T-helper 1 cell treated with Interleukin-12 subunit alpha and Interleukin-12 subunit beta and Interleukin-4 antibody, amounts not matched to agents 30 ng/mL and 1 ng/mL, for 36 hours (primary cell): Measurements from ENCODE around the gene SSC4D. TPM values are rescaled to one million over a fixed set of nuclear protein-coding genes. Genes with fewer than 3 reads are reported as not detected.
"Not testable (repeated sequence)": the region's sequence is repeated elsewhere in the genome, so short reads cannot be mapped to it uniquely, and the experiment has no call there.

Experiments used
- intact Hi-C: fragments of 100-400 bp; cut with micrococcal nuclease; formaldehyde crosslinking; loops from one replicate; pipeline ENCODE4 v1.15.1; 2024
- total RNA-seq: library from RNA; stranded (reverse); gene quantifications from 2 replicates; pipeline ENCODE4 v1.2.3, GENCODE V29; 2022

SSC4D gene
- total RNA-seq, 1 donor from 2014 or later: 0.17 TPM

- intact Hi-C loops: loop anchor here (1.0 to 10.0 kb wide), 4 partner anchors 27 to 1111 kb away; partner anchors contain the start of gene PTPN12
Measured at GRCh38 chr7:76423666-76424412, 14.3 kb upstream of the SSC4D start.

GRCh38 chr7:76421097-76421496, 11.6 kb upstream of the SSC4D start:
- intact Hi-C loops: loop anchor here (10.0 kb wide), 1 partner anchor 1114 kb away; the partner anchor contains the start of gene PTPN12

- intact Hi-C loops: not testable (repeated sequence)
Measured at GRCh38 chr7:76417654-76418310, 8.3 kb upstream of the SSC4D start.

- intact Hi-C loops: no loop called here
Measured at GRCh38 chr7:76412249-76412648, 2.8 kb upstream of the SSC4D start.

GRCh38 chr7:76411626-76412025, 2.1 kb upstream of the SSC4D start:
- intact Hi-C loops: no loop called here

GRCh38 chr7:76408121-76408560, 1.4 kb downstream of the SSC4D start:
- intact Hi-C loops: no loop called here

GRCh38 chr7:76407718-76408117, 1.8 kb downstream of the SSC4D start:
- intact Hi-C loops: no loop called here

GRCh38 chr7:76405738-76406137, 3.8 kb downstream of the SSC4D start:
- intact Hi-C loops: no loop called here

- intact Hi-C loops: no loop called here
Measured at GRCh38 chr7:76403780-76404494, 5.6 kb downstream of the SSC4D start.

- intact Hi-C loops: not testable (repeated sequence)
Measured at GRCh38 chr7:76403097-76403496, 6.4 kb downstream of the SSC4D start.

- intact Hi-C loops: no loop called here
Measured at GRCh38 chr7:76400248-76400647, 9.2 kb downstream of the SSC4D start.

GRCh38 chr7:76397409-76398183, 11.9 kb downstream of the SSC4D start:
- intact Hi-C loops: loop anchor here (1.0 to 10.0 kb wide), 3 partner anchors 27 to 1137 kb away; partner anchors contain the start of genes PTPN12 and ZP3

- intact Hi-C loops: loop anchor here (1.0 to 10.0 kb wide), 3 partner anchors 27 to 1138 kb away; partner anchors contain the start of genes PTPN12 and ZP3
Measured at GRCh38 chr7:76396864-76397263, 12.6 kb downstream of the SSC4D start.

GRCh38 chr7:76395965-76396726, 13.4 kb downstream of the SSC4D start:
- intact Hi-C loops: loop anchor here (10.0 kb wide), 1 partner anchor 1139 kb away; the partner anchor contains the start of gene PTPN12

- intact Hi-C loops: loop anchor here (10.0 kb wide), 1 partner anchor 1139 kb away; the partner anchor contains the start of gene PTPN12
Measured at GRCh38 chr7:76395605-76395964, 13.9 kb downstream of the SSC4D start.

GRCh38 chr7:76394957-76395356, 14.5 kb downstream of the SSC4D start:
- intact Hi-C loops: loop anchor here (10.0 kb wide), 1 partner anchor 1140 kb away; the partner anchor contains the start of gene PTPN12

GRCh38 chr7:76393116-76394031, 16.1 kb downstream of the SSC4D start:
- intact Hi-C loops: loop anchor here (1.0 to 10.0 kb wide), 6 partner anchors 29 to 1141 kb away; partner anchors contain the start of gene PTPN12

GRCh38 chr7:76392531-76393115, 16.9 kb downstream of the SSC4D start:
- intact Hi-C loops: loop anchor here (1.0 to 10.0 kb wide), 6 partner anchors 28 to 1142 kb away; partner anchors contain the start of gene PTPN12
